ENCODE results near the gene MAST4. TPM values are rescaled to one million over a fixed set of nuclear protein-coding genes. Genes with fewer than 3 reads are reported as not detected.

MAST4 gene
- total and polyA plus RNA-seq, 2 of the 8 experiments (the other 6 are each of a cell fraction or from before 2014, with no cell fraction given): 1.5 to 2.6 TPM

- FAIRE-seq: no peak
- no peak overlapping the region for H3K14ac ChIP-seq (ENCODE audit: insufficient read length)
These were observed 598.0 kb downstream of the MAST4 start for GRCh38 chr5:67194166-67194565.

More at GRCh38 chr5:67194166-67194565, 598.0 kb downstream of the MAST4 start:
- no peak overlapping the region for H2BK15ac ChIP-seq (ENCODE audit: low read length)
- H3K36me3 ChIP-seq (ENCODE audit: control insufficient read depth in 2 of 4, insufficient read depth in 4 of 4, low read length in 3 of 4): no peaks in the 10 kb centered on the region
- no peak for DNase-seq (ENCODE audit: low read depth in 1 of 2, low spot score in 2 of 2)
- ChIA-PET CTCF (ENCODE audit: partially characterized antibody) (interaction anchor here (0.6 kb wide), 1 partner anchor 1335 kb away, joined by 3 read pairs; no protein-coding TSS in a partner anchor), POLR2A (ENCODE audit: partially characterized antibody) (no interaction called here)
- peaks cover 0 to 11% (median 3%) of the 10 kb centered on the region in 4 experiments; a peak in 3 of 7 replicates for H3K4me1 ChIP-seq (replicated peaks in 1 of 4; ENCODE audit: control insufficient read depth in 3 of 4, insufficient read depth in 4 of 4, low read length in 3 of 4)
- no peak overlapping the region for H3K9ac ChIP-seq (replicated peaks in 1 of 4; ENCODE audit: extremely low read depth in 1 of 4, low read depth in 3 of 4, low read length in 3 of 4)
- 94% methylated on average over 3 of the region's 3 CpGs; no CpG with 5 or more reads in 1 of the 2 experiments for WGBS, 2 experiments (ENCODE audit: extremely low coverage in 1 of 2, insufficient coverage in 1 of 2, insufficient read length in 1 of 2, insufficient replicate concordance in 2 of 2, low coverage in 1 of 2, low lambda C conversion rate in 2 of 2, missing lambda C conversion rate in 1 of 2)
- no peak for TF ChIP-seq SIX5 (IDR thresholded peaks at IDR 0.05; ENCODE audit: low read depth, low read length)
- TF ChIP-seq SP1 (IDR thresholded peaks at IDR 0.05; ENCODE audit: low read depth, low read length): no peak
- TF ChIP-seq ASH2L (IDR thresholded peaks at IDR 0.05; ENCODE audit: low read length): no peak
- TF ChIP-seq SP2 (IDR thresholded peaks at IDR 0.05; ENCODE audit: low read length): no peak
- no peak for TF ChIP-seq HDAC6 (IDR thresholded peaks at IDR 0.05; ENCODE audit: low read depth, low read length)
- no peak for TF ChIP-seq SP4 (IDR thresholded peaks at IDR 0.05; ENCODE audit: low read length)
- no peak for TF ChIP-seq GTF2F1 (IDR thresholded peaks at IDR 0.05; ENCODE audit: borderline replicate concordance, low read depth, low read length)
- no peak for TF ChIP-seq CTCF (IDR thresholded peaks at IDR 0.05; ENCODE audit: control extremely low read depth in 1 of 3, insufficient read depth in 1 of 3, low read depth in 1 of 3, low read length in 3 of 3)
- TF ChIP-seq SRF (IDR thresholded peaks at IDR 0.05; ENCODE audit: low read depth, low read length): no peak
- no peak for TF ChIP-seq EP300 (IDR thresholded peaks at IDR 0.05; ENCODE audit: borderline replicate concordance in 1 of 2, low read depth in 2 of 2, low read length in 2 of 2)
- TF ChIP-seq CHD1 (IDR thresholded peaks at IDR 0.05; ENCODE audit: low read depth, low read length): no peak
- no peaks in the 10 kb centered on the region for H3K79me1 ChIP-seq (ENCODE audit: low read depth, low read length)
- H3K4ac ChIP-seq (replicated peaks; ENCODE audit: insufficient read length, low read depth, low read length): no peak overlapping the region
- H3K56ac ChIP-seq (replicated peaks; ENCODE audit: insufficient read length, low read depth, low read length): no peak overlapping the region
- H3K27me3 ChIP-seq (replicated peaks in 1 of 4; ENCODE audit: control insufficient read depth in 3 of 4, extremely low read depth in 1 of 4, insufficient read depth in 3 of 4, low read length in 3 of 4): no peaks in the 10 kb centered on the region
- no peak overlapping the region for H2AFZ ChIP-seq (ENCODE audit: low read length)
- H4K20me1 ChIP-seq (replicated peaks in 1 of 2; ENCODE audit: control insufficient read depth in 1 of 2, insufficient read depth in 2 of 2, low read length in 2 of 2): no peaks in the 10 kb centered on the region
- H3K79me2 ChIP-seq (ENCODE audit: control insufficient read depth in 1 of 2, insufficient read depth in 2 of 2, low read length in 2 of 2): no peaks in the 10 kb centered on the region
- no peak overlapping the region for H3K4me3 ChIP-seq (ENCODE audit: extremely low read depth in 1 of 4, insufficient read depth in 2 of 4, low read depth in 3 of 4, low read length in 4 of 4)
- no peak overlapping the region for H2BK5ac ChIP-seq (ENCODE audit: low read depth, low read length)
- H3K23ac ChIP-seq (ENCODE audit: insufficient read length): no peak overlapping the region
- H2BK120ac ChIP-seq (replicated peaks; ENCODE audit: low read depth, low read length): no peak overlapping the region
- no peak overlapping the region for H4K5ac ChIP-seq (ENCODE audit: insufficient read length, low read depth, low read length)
- H2BK20ac ChIP-seq (ENCODE audit: low read length): no peak overlapping the region
- H3K27ac ChIP-seq (ENCODE audit: low read depth, low read length): no peak overlapping the region
- no peaks in the 10 kb centered on the region for H3K23me2 ChIP-seq (ENCODE audit: low read depth, low read length)
- H2AK5ac ChIP-seq (ENCODE audit: low read depth, low read length): no peak overlapping the region
- H4K8ac ChIP-seq (ENCODE audit: extremely low read depth, insufficient read depth, low read length): no peak overlapping the region
- no peak overlapping the region for H3K18ac ChIP-seq (ENCODE audit: extremely low read depth, low read length)
- no peak overlapping the region for H3K4me2 ChIP-seq (ENCODE audit: insufficient read depth in 1 of 2, low read depth in 2 of 2, low read length in 2 of 2)
- H2BK12ac ChIP-seq (ENCODE audit: low read depth, low read length): no peak overlapping the region
- H4K91ac ChIP-seq (replicated peaks; ENCODE audit: insufficient read length, low read length): no peak overlapping the region
- H3K9me3 ChIP-seq (ENCODE audit: insufficient read depth in 2 of 2, low read depth in 1 of 2, low read length in 1 of 2): peaks cover 0 to 7% of the 10 kb centered on the region in 2 experiments; a peak in 1 of 4 replicates

Data from H1 (cell line).